Activated T-helper 1 cell treated with anti-CD3 and anti-CD28 coated beads, Interleukin-12 subunit alpha, Interleukin-12 subunit beta, Interleukin-2, Interleukin-4 antibody, amounts not matched to agents 30 ng/mL and 10 ng/mL and 1 ng/mL, durations not matched to agents 14 hours and 24 hours and 36 hours (primary cell): ENCODE measurements around the gene ZNF669. TPM values are rescaled to one million over a fixed set of nuclear protein-coding genes. Genes with fewer than 3 reads are reported as not detected.

Experiments used
- DNase-seq: peaks from one replicate; pipeline ENCODE4 v3.0.0; 2021; ENCODE audit warnings: low spot score
- H3K27ac Mint-ChIP-seq: one replicate; pipeline ENCODE4 v1.8.0; 2021; ENCODE audit warnings: mild to moderate bottlenecking, mixed read lengths
- H3K27me3 Mint-ChIP-seq: one replicate; pipeline ENCODE4 v1.8.0; 2022; ENCODE audit warnings: mild to moderate bottlenecking, moderate library complexity, mixed read lengths; ENCODE audit not compliant: insufficient read depth
- H3K36me3 Mint-ChIP-seq: one replicate; pipeline ENCODE4 v1.8.0; 2021; ENCODE audit warnings: low read depth, mixed read lengths
- H3K4me1 Mint-ChIP-seq: one replicate; pipeline ENCODE4 v1.8.0; 2021; ENCODE audit warnings: low read depth, mixed read lengths
- H3K4me3 Mint-ChIP-seq: one replicate; pipeline ENCODE4 v1.8.0; 2021; ENCODE audit warnings: mild to moderate bottlenecking, moderate library complexity, mixed read lengths
- H3K9me3 Mint-ChIP-seq: one replicate; pipeline ENCODE4 v1.8.0; 2021; ENCODE audit warnings: mixed read lengths
- intact Hi-C: fragments of 100-400 bp; cut with micrococcal nuclease; formaldehyde crosslinking; loops from one replicate; pipeline ENCODE4 v1.15.1; 2024
- total RNA-seq: library from RNA; stranded (reverse); gene quantifications from 2 replicates; pipeline ENCODE4 v1.2.3, GENCODE V29; 2022

Gene ZNF669
- total RNA-seq, 1 donor from 2014 or later = 8.0 TPM

- intact Hi-C loops = loop anchor here (1.0 to 5.0 kb wide), 5 partner anchors 26 to 356 kb away; partner anchors contain the start of genes SCCPDH, ZNF496 and ZNF669
- H3K36me3 Mint-ChIP-seq = no peaks in the 10 kb centered on the region
- peaks cover 2% of the 10 kb centered on the region for H3K27me3 Mint-ChIP-seq
These were observed 25.7 kb downstream of the ZNF669 start, which contains the start of gene ZNF670 for GRCh38 chr1:247078258-247079140. Gene ZNF670 (minus strand): TSS chr1:247078811. CDS start chr1:247078596, 215 bp downstream.

GRCh38 chr1:247077876-247078257 is 26.3 kb downstream of the ZNF669 start:
- H3K9me3 Mint-ChIP-seq = peaks cover 14% of the 10 kb centered on the region
- H3K36me3 Mint-ChIP-seq = peaks cover under 1% of the 10 kb centered on the region
- DNase-seq = no peak
- H3K4me3 Mint-ChIP-seq = peak overlapping the region; percentile 89
- intact Hi-C loops = loop anchor here (1.0 to 5.0 kb wide), 5 partner anchors 26 to 356 kb away; partner anchors contain the start of genes SCCPDH, ZNF496 and ZNF669
- peaks cover 25% of the 10 kb centered on the region for H3K4me1 Mint-ChIP-seq
- H3K27me3 Mint-ChIP-seq = peaks cover 2% of the 10 kb centered on the region
- H3K27ac Mint-ChIP-seq = no peak overlapping the region

More at GRCh38 chr1:247078258-247079140, 25.7 kb downstream of the ZNF669 start, which contains the start of gene ZNF670:
- Mint-ChIP-seq H3K9me3 (peaks cover 14% of the 10 kb centered on the region), H3K4me3 (peak within 1 kb of the TSS; percentile 89), H3K27ac (peak within 1 kb of the TSS; percentile 75), H3K4me1 (peaks cover 25% of the 10 kb centered on the region)
- peak; percentile 81 for DNase-seq

GRCh38 chr1:247077213-247077612 is 26.9 kb downstream of the ZNF669 start:
- peak overlapping the region; percentile 89 for H3K4me3 Mint-ChIP-seq
- H3K4me1 Mint-ChIP-seq = peaks cover 25% of the 10 kb centered on the region
- H3K36me3 Mint-ChIP-seq = peaks cover 2% of the 10 kb centered on the region
- intact Hi-C loops = loop anchor here (5.0 kb wide), 1 partner anchor 355 kb away; the partner anchor contains the start of gene SCCPDH
- H3K27ac Mint-ChIP-seq = no peak overlapping the region
- peaks cover 11% of the 10 kb centered on the region for H3K9me3 Mint-ChIP-seq
- no peak for DNase-seq
- peaks cover 2% of the 10 kb centered on the region for H3K27me3 Mint-ChIP-seq

GRCh38 chr1:247070645-247071044 is 33.5 kb downstream of the ZNF669 start:
- intact Hi-C loops = no loop called here
- Mint-ChIP-seq H3K27ac (no peak overlapping the region), H3K4me1 (no peaks in the 10 kb centered on the region), H3K4me3 (no peak overlapping the region), H3K36me3 (peaks cover 2% of the 10 kb centered on the region), H3K9me3 (peaks cover 44% of the 10 kb centered on the region), H3K27me3 (no peaks in the 10 kb centered on the region)
- no peak for DNase-seq

- Mint-ChIP-seq H3K4me1 (no peaks in the 10 kb centered on the region), H3K9me3 (peaks cover 59% of the 10 kb centered on the region), H3K36me3 (no peaks in the 10 kb centered on the region), H3K4me3 (no peak overlapping the region), H3K27me3 (no peaks in the 10 kb centered on the region), H3K27ac (no peak overlapping the region)
- intact Hi-C loops = no loop called here
- DNase-seq = no peak
These were observed 39.9 kb downstream of the ZNF669 start for GRCh38 chr1:247064304-247064703.

- H3K9me3 Mint-ChIP-seq = peaks cover 68% of the 10 kb centered on the region
- H3K36me3 Mint-ChIP-seq = no peaks in the 10 kb centered on the region
- no peak overlapping the region for H3K4me3 Mint-ChIP-seq
- no peak overlapping the region for H3K27ac Mint-ChIP-seq
- no peak for DNase-seq
- H3K4me1 Mint-ChIP-seq = no peaks in the 10 kb centered on the region
- no peaks in the 10 kb centered on the region for H3K27me3 Mint-ChIP-seq
- intact Hi-C loops = no loop called here
These were observed 43.4 kb downstream of the ZNF669 start for GRCh38 chr1:247060771-247061170.

- H3K27me3 Mint-ChIP-seq = no peaks in the 10 kb centered on the region
- peaks cover 80% of the 10 kb centered on the region for H3K9me3 Mint-ChIP-seq
- H3K4me1 Mint-ChIP-seq = no peaks in the 10 kb centered on the region
- no peak overlapping the region for H3K27ac Mint-ChIP-seq
- intact Hi-C loops = no loop called here
- DNase-seq = no peak
- peaks cover 1% of the 10 kb centered on the region for H3K36me3 Mint-ChIP-seq
- no peak overlapping the region for H3K4me3 Mint-ChIP-seq
These were observed 48.1 kb downstream of the ZNF669 start for GRCh38 chr1:247056071-247056470.

GRCh38 chr1:247054992-247055415 is 49.2 kb downstream of the ZNF669 start:
- Mint-ChIP-seq H3K4me1 (no peaks in the 10 kb centered on the region), H3K27ac (no peak overlapping the region), H3K9me3 (peaks cover 81% of the 10 kb centered on the region), H3K36me3 (peaks cover 1% of the 10 kb centered on the region), H3K4me3 (no peak overlapping the region), H3K27me3 (no peaks in the 10 kb centered on the region)
- intact Hi-C loops = no loop called here
- no peak for DNase-seq

Other genes starting within 250 kb of the ZNF669 start
- 56.1 and 60.5 TPM in 2 replicates for gene AHCTF1, start 172.4 kb downstream of the ZNF669 start, total RNA-seq
- gene ZNF695, start 96.3 kb downstream of the ZNF669 start, total RNA-seq = 0.27 and 0.57 TPM in 2 replicates
- gene ZNF670, start 25.5 kb downstream of the ZNF669 start, total RNA-seq = 2.5 and 2.9 TPM in 2 replicates
- gene ZNF124, start 67.7 kb upstream of the ZNF669 start, total RNA-seq = 14.9 and 15.5 TPM in 2 replicates
- gene VN1R5, start 151.7 kb upstream of the ZNF669 start, total RNA-seq = not detected in 2 replicates
- gene ZNF496, start 227.5 kb upstream of the ZNF669 start, total RNA-seq = 13.8 and 14.8 TPM in 2 replicates